Psoas muscle (tissue), 8 donors: ENCODE measurements around the gene SUPT6H. TPM values are rescaled to one million over a fixed set of nuclear protein-coding genes. Genes with fewer than 3 reads are reported as not detected.

Source experiments
- ATAC-seq, 4 donors: fragments of 200-7000 bp; cut with Tn5 transposase; one replicate each; pipeline ENCODE4 v1.9.1; 2020; ENCODE audit warnings: moderate library complexity in 3 of 4, mild to moderate bottlenecking in 2 of 4
- DNase-seq, 2 donors: peaks; one replicate each; pipeline ENCODE4 v3.0.0-alpha.2; 2020
- H3K27ac ChIP-seq: fragments of 200-600 bp; one replicate; pipeline ENCODE4 v1.8.0; 2022
- H3K27me3 ChIP-seq, 3 donors: fragments of 200-600 bp in 1 of 3; one replicate each; pipeline versions ENCODE4 v1.6.1 to v1.8.0; 2013 to 2022; ENCODE audit warnings: low read length in 2 of 3, mild to moderate bottlenecking in 2 of 3, moderate library complexity in 1 of 3; ENCODE audit not compliant: insufficient read depth in 3 of 3
- H3K36me3 ChIP-seq, 2 donors: fragments of 200-600 bp in 1 of 2; one replicate each; pipeline versions ENCODE4 v1.6.1 to v1.8.0; 2013 to 2022; ENCODE audit warnings: low read depth in 1 of 2, mild to moderate bottlenecking in 1 of 2, moderate library complexity in 1 of 2; ENCODE audit not compliant: insufficient read depth in 1 of 2
- H3K4me1 ChIP-seq: fragments of 200-600 bp; one replicate; pipeline ENCODE4 v1.8.0; 2022
- H3K4me3 ChIP-seq: fragments of 200-600 bp; one replicate; pipeline ENCODE4 v1.8.0; 2022; ENCODE audit warnings: mild to moderate bottlenecking
- H3K9me3 ChIP-seq: fragments of 200-600 bp; one replicate; pipeline ENCODE4 v1.8.0; 2022
- CTCF ChIP-seq: fragments of 200-600 bp; IDR thresholded peaks from one replicate; pipeline ENCODE4 v1.8.0; 2022; ENCODE audit warnings: antibody characterized with exemption
- WGBS, 3 donors: extraction: QIAGEN DNeasy Blood & Tissue Kit; methylation state at CpG; one replicate each; pipeline versions ENCODE4 v1.1.6 to v1.1.7; 2013; 5-methylcytosine and 5-hydroxymethylcytosine counted together
- intact Hi-C, 2 donors: fragments of 100-400 bp; cut with DNase I; formaldehyde crosslinking; loops; one replicate each; pipeline versions ENCODE4 v1.11.0 to v1.14.2; 2022
- polyA plus RNA-seq, 3 donors: library from polyadenylated mRNA; stranded (reverse); fragments of 200-250 nt; gene quantifications; one replicate each; pipeline ENCODE4 v1.2.3, GENCODE V29; 2013
- total RNA-seq, 4 donors: library from RNA; stranded (reverse); fragmentation: NEBNext Ultra II Directional in 2 of 4; extraction: Animal tissue kit (Norgen Biotek cat#: 25700) in 2 of 4; gene quantifications; one replicate each; pipeline versions ENCODE4 v1.2.1 to v1.2.4, GENCODE V29; 2021 to 2023
- donor health status: healthy with polysubstance abuse.
- donor health status: DM: no; HTN: no; CAD: no; lungs with moderate emphysema.
- donor health status: Bipolar disorder and iron deficiency.
- donor health status: healthy.
- donor health status: DM: yes; HTN: yes; CAD: no.
- donor health status: DM: no; HTN: no; CAD: no.
- donor health status: DM: no; HTN: no; CAD: no.
- donor health status: DM: yes; HTN: yes; CAD: no.

The SUPT6H gene
- total and polyA plus RNA-seq, 7 donors, result 28.6 to 77.4 (median 67.0) TPM

DNA sequence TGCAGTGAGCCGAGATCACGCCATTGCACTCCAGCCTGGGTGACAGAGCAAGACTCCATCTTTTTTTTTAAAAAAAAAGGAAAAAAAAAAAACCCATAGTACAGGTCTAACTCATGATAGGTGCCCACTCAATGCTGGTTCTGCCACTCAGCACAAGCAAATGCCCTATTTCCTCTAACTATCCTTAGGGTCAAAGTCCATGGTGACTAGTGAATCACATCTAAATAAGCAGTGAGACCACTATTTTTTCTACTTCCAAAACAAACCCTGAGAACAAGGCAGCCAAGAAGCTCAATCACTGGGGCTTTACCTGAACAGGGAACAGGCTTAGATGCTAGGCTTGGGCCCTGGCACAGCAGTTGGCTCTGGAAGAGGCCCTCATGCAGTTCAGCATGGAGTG lies 20.4 kb upstream of the SUPT6H start:
- H3K36me3 ChIP-seq, result peaks cover 33 to 72% of the 10 kb centered on the region in 2 donors
- WGBS, 3 donors, result 93 to 100% (median 100%) methylated on average over 2 of the region's 2 CpGs
- no peaks in the 10 kb centered on the region for H3K9me3 ChIP-seq
- intact Hi-C loops, result loop anchor here in 1 of 2 donors (10.0 kb wide), 1 partner anchor 273 kb away; no protein-coding TSS in a partner anchor
- H3K4me1 ChIP-seq, result peaks cover 22% of the 10 kb centered on the region
- H3K4me3 ChIP-seq, result no peak overlapping the region
- no peaks in the 10 kb centered on the region for H3K27me3 ChIP-seq
- no peak overlapping the region for H3K27ac ChIP-seq
- ATAC-seq (no peak), DNase-seq (no peak)
- TF ChIP-seq CTCF, result no peak

DNA sequence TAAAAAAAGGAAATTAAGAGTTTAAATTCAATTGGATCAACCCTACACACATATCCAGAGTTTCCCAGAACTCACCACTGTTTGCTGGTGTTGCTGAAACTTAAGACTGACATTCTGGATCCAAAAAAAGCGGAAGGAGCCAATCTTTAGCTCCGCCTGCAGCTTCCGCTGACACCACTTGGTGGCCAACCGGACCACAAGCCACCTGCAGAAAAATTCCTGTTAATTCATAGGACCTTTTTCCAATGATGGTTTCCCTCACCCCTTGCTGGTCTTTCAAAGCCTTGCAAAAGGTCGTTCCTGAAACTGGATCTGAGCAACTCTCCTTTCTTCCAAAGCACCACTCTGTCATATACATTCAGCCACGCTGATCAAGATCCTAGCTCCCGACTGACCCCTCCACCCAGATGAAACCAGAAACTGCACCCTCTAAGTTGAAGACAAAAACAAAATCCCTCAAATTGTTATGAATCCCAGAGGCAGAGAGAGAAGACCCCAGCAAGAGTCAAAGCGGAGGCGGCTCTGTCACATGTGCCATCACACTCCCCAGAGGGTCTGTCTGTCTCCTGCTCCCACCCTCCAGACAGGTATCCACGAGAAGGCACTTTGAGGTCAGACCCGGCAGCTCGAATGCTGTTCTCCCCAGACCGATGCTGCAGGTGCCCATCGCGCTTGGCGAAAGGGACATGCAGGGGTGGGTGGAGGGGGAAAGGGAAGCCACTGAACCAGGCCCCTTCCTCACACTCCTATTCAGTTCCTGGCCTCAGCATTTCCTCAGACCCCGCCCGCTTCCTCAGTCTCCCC lies 17.8 kb upstream of the SUPT6H start:
- peak; percentile 54 for TF ChIP-seq CTCF
- peak; percentile 42 to 66 for DNase-seq
- Histone ChIP-seq H3K27me3 (no peaks in the 10 kb centered on the region), H3K4me1 (peaks cover 28% of the 10 kb centered on the region), H3K4me3 (peak overlapping the region; percentile 87), H3K36me3 (peaks cover 12 to 63% of the 10 kb centered on the region in 2 donors), H3K27ac (peak overlapping the region; percentile 98), H3K9me3 (no peaks in the 10 kb centered on the region)
- intact Hi-C loops, result loop anchor here in 1 of 2 donors (10.0 kb wide), 1 partner anchor 271 kb away; no protein-coding TSS in a partner anchor
- WGBS, 3 donors, result 0 to 2% (median 0%) methylated on average over 12 to 18 of the region's 18 CpGs
- ATAC-seq, result peak in 3 of 4 donors; percentile 13 to 57 (median 35)

- H3K27me3 ChIP-seq, result no peaks in the 10 kb centered on the region
- H3K36me3 ChIP-seq, result peaks cover 8 to 60% of the 10 kb centered on the region in 2 donors
- H3K9me3 ChIP-seq, result no peaks in the 10 kb centered on the region
- ATAC-seq, result peak; percentile 96 to 99 (median 98)
- H3K27ac ChIP-seq, result peak within 1 kb of the TSS; percentile 98
- peak within 1 kb of the TSS; percentile 87 for H3K4me3 ChIP-seq
- intact Hi-C loops, result loop anchor here in 1 of 2 donors (10.0 kb wide), 1 partner anchor 270 kb away; no protein-coding TSS in a partner anchor
- TF ChIP-seq CTCF, result peak; percentile 13
- peaks cover 28% of the 10 kb centered on the region for H3K4me1 ChIP-seq
- WGBS, 3 donors, result 1% methylated on average over 51 to 89 of the region's 89 CpGs
- DNase-seq, result peak; percentile 97 to 98
Observed at GRCh38 chr17:28644787-28645575, 17.0 kb upstream of the SUPT6H start, which contains the start of gene BLTP2. Gene BLTP2 (minus strand): TSS chr17:28645158. CDS start chr17:28645056, 102 bp downstream.

- no peak for TF ChIP-seq CTCF
- 20 to 40% (median 31%) methylated on average over 8 of the region's 8 CpGs for WGBS, 3 donors
- ATAC-seq (no peak), DNase-seq (no peak)
- Histone ChIP-seq H3K27me3 (no peaks in the 10 kb centered on the region), H3K27ac (peak overlapping the region; percentile 98), H3K4me3 (peak overlapping the region; percentile 87), H3K36me3 (peaks cover 8 to 60% of the 10 kb centered on the region in 2 donors), H3K4me1 (peaks cover 28% of the 10 kb centered on the region), H3K9me3 (no peaks in the 10 kb centered on the region)
- intact Hi-C loops, result loop anchor here in 1 of 2 donors (10.0 kb wide), 1 partner anchor 269 kb away; no protein-coding TSS in a partner anchor
Observed at GRCh38 chr17:28645576-28645939, 16.4 kb upstream of the SUPT6H start.
